K562 (cell line): ENCODE measurements around the gene MAPK8IP2. TPM values are rescaled to one million over a fixed set of nuclear protein-coding genes. Genes with fewer than 3 reads are reported as not detected.

Experiments
- ATAC-seq: fragments of 200-7000 bp; cut with Tn5 transposase; 3 replicates; pipeline ENCODE4 v1.9.1; 2020; ENCODE audit warnings: moderate library complexity
- BruUV-seq: library from RNA; stranded (reverse); fragments of 400-500 nt; replicated peaks from 2 replicates; lab custom pipeline; 2021; lab: Mats Ljungman, UMichigan
- CTCF ChIA-PET: fragments of 300-600 bp; formaldehyde crosslinking; extraction: SDS; loops from one replicate; lab custom pipeline; 2021; ENCODE audit warnings: low intra/inter-chr PET ratio; lab: Yijun Ruan, JAX
- POLR2A ChIA-PET: fragments of 300-600, 350-650 bp; sonication (Branson Sonifier 250); formaldehyde crosslinking; extraction: SDS; loops from one replicate; lab custom pipeline; 2021; ENCODE audit warnings: antibody characterized with exemption, inconsistent platforms; lab: Yijun Ruan, JAX
- DNase-seq, 4 experiments: peaks; one replicate each; pipeline versions ENCODE4 v3.0.0 to v3.0.0-alpha.2; 2011 to 2018; ENCODE audit warnings: low spot score in 3 of 4, mixed read lengths in 3 of 4; ENCODE audit errors: extremely low read depth in 1 of 4
- FAIRE-seq: peaks from 2 replicates; lab custom pipeline; 2011; peaks lifted over from hg19 to GRCh38; lab: Jason Lieb, UNC
- H2AFZ ChIP-seq: 2 replicates; pipeline ENCODE4 v1.6.0; 2011; ENCODE audit warnings: low read depth, low read length, control low read depth, inconsistent platforms
- H3K27ac ChIP-seq: fragments of 200-600 bp; 3 replicates; pipeline ENCODE4 v1.8.0; 2011; ENCODE audit warnings: low read depth, mild to moderate bottlenecking, control low read depth, inconsistent platforms, low read length, moderate library complexity, mixed read lengths; ENCODE audit errors: extremely low read depth
- H3K27me3 ChIP-seq, 2 experiments: fragments of 300-600 bp in 1 of 2; 2 replicates in 1 of 2; 3 replicates in 1 of 2; pipeline versions ENCODE4 v1.6.0 to v1.8.0; 2011; ENCODE audit warnings: inconsistent platforms in 2 of 2, low read length in 2 of 2, mild to moderate bottlenecking in 1 of 2, mixed read lengths in 1 of 2, moderate library complexity in 1 of 2; ENCODE audit not compliant: control insufficient read depth in 2 of 2, insufficient read depth in 2 of 2
- H3K36me3 ChIP-seq: fragments of 300-600 bp; 3 replicates; pipeline ENCODE4 v1.8.0; 2011; ENCODE audit warnings: mild to moderate bottlenecking, low read length, inconsistent platforms; ENCODE audit not compliant: control insufficient read depth, insufficient read depth
- H3K4me1 ChIP-seq, 2 experiments: fragments of 200-600 bp in 1 of 2; replicated peaks in 1 of 2; 2 replicates in 1 of 2; 3 replicates in 1 of 2; pipeline versions ENCODE4 v1.5.1 to v1.8.0; 2011; ENCODE audit warnings: inconsistent platforms in 2 of 2, low read length in 2 of 2, mild to moderate bottlenecking in 1 of 2, mixed read lengths in 1 of 2, moderate library complexity in 1 of 2; ENCODE audit not compliant: control insufficient read depth in 2 of 2, insufficient read depth in 2 of 2
- H3K4me2 ChIP-seq: 2 replicates; pipeline ENCODE4 v1.6.1; 2011; ENCODE audit warnings: low read length, control low read depth, inconsistent platforms, mixed read lengths; ENCODE audit not compliant: insufficient read depth
- H3K4me3 ChIP-seq: fragments of 200-600 bp; sonication (generic), shearing (Covaris generic); 2 replicates; pipeline ENCODE4 v1.5.1; 2016; ENCODE audit warnings: control low read depth, inconsistent platforms
- H3K79me2 ChIP-seq: fragments of 200-600 bp; 3 replicates; pipeline ENCODE4 v1.8.0; 2011; ENCODE audit warnings: low read length, inconsistent platforms; ENCODE audit not compliant: control insufficient read depth, insufficient read depth
- H3K9ac ChIP-seq, 2 experiments: 2 replicates each; pipeline versions ENCODE4 v1.6.0 to v1.6.1; 2011; ENCODE audit warnings: low read depth in 2 of 2, low read length in 2 of 2, control low read depth in 1 of 2, inconsistent platforms in 1 of 2, mild to moderate bottlenecking in 1 of 2, mixed read lengths in 1 of 2; ENCODE audit not compliant: insufficient read depth in 1 of 2
- H3K9me1 ChIP-seq: one replicate; pipeline ENCODE4 v1.6.0; 2011; ENCODE audit warnings: inconsistent platforms, mild to moderate bottlenecking, low read length, moderate library complexity; ENCODE audit not compliant: control insufficient read depth, insufficient read depth
- H3K9me3 ChIP-seq: replicated peaks from 2 replicates; pipeline ENCODE4 v1.5.1; 2011; ENCODE audit warnings: low read depth, low read length, inconsistent platforms; ENCODE audit not compliant: control insufficient read depth, insufficient read depth
- H4K20me1 ChIP-seq: replicated peaks from 2 replicates; pipeline ENCODE4 v1.6.1; 2011; ENCODE audit warnings: low read length, inconsistent platforms, mixed read lengths; ENCODE audit not compliant: control insufficient read depth, insufficient read depth
- ATF1 ChIP-seq, 2 experiments: fragments of 450-650 bp in 1 of 2; IDR thresholded peaks; 2 replicates each; pipeline ENCODE4 v1.6.1; 2016; ENCODE audit warnings: missing compliant biosample characterization in 1 of 2, missing genetic modification characterization in 1 of 2
- BCL6 ChIP-seq: fragments of 250-450 bp; sonication (Bioruptor Pico); IDR thresholded peaks from 2 replicates; pipeline ENCODE4 v1.4.0; 2020
- EGR1 ChIP-seq: fragments of 450-650 bp; conservative IDR thresholded peaks from 2 replicates; pipeline ENCODE4 v1.6.1; 2017; ENCODE audit warnings: mild to moderate bottlenecking
- ELF1 ChIP-seq: fragments of 200-800 bp; sonication (Bioruptor generic); IDR thresholded peaks from 2 replicates; pipeline ENCODE4 v1.6.1; 2016; ENCODE audit warnings: missing genetic modification characterization, missing compliant biosample characterization
- ELF2 ChIP-seq: fragments of 250-450 bp; sonication (Bioruptor Pico); IDR thresholded peaks from 2 replicates; pipeline ENCODE4 v1.5.0; 2021; ENCODE audit warnings: mild to moderate bottlenecking
- HNRNPUL1 ChIP-seq: fragments of 200-400 bp; formaldehyde crosslinking; IDR thresholded peaks from 2 replicates; pipeline ENCODE4 v1.6.1; 2017; ENCODE audit warnings: low read length
- NCOA1 ChIP-seq: fragments of 450-650 bp; IDR thresholded peaks from 2 replicates; pipeline ENCODE4 v1.6.1; 2016; ENCODE audit warnings: low read depth
- NCOR1 ChIP-seq: fragments of 450-650 bp; IDR thresholded peaks from 2 replicates; pipeline ENCODE4 v1.6.1; 2016; ENCODE audit warnings: mild to moderate bottlenecking, moderate library complexity
- NFRKB ChIP-seq: fragments of 450-650 bp; IDR thresholded peaks from 2 replicates; pipeline ENCODE4 v1.6.1; 2016; ENCODE audit warnings: low read depth
- NFYB ChIP-seq: IDR thresholded peaks from 2 replicates; pipeline ENCODE4 v1.6.1; 2011; ENCODE audit warnings: mild to moderate bottlenecking, moderate library complexity; ENCODE audit not compliant: insufficient read length; ENCODE audit errors: extremely low read depth
- PHF21A ChIP-seq: fragments of 450-650 bp; IDR thresholded peaks from 2 replicates; pipeline ENCODE4 v1.6.1; 2017; ENCODE audit warnings: low read depth, borderline replicate concordance
- RAD51 ChIP-seq: fragments of 450-650 bp; IDR thresholded peaks from 2 replicates; pipeline ENCODE4 v1.7.1; 2016; ENCODE audit warnings: low read depth, mild to moderate bottlenecking, borderline replicate concordance
- SRF ChIP-seq, 2 experiments: fragments of 250-450, 450-650 bp in 1 of 2; sonication (Bioruptor Pico) in 1 of 2; sonication (generic) in 1 of 2; formaldehyde crosslinking; IDR thresholded peaks; 2 replicates each; pipeline versions ENCODE4 v1.5.0 to v1.5.1; 2020 to 2022; ENCODE audit warnings: mild to moderate bottlenecking in 1 of 2, missing genetic modification reagents in 1 of 2
- U2AF1 ChIP-seq: fragments of 200-400 bp; formaldehyde crosslinking; optimal IDR thresholded peaks from 2 replicates; pipeline ENCODE3; 2017; ENCODE audit warnings: mild to moderate bottlenecking, low read depth, low read length, moderate library complexity
- ZNF57 ChIP-seq: fragments of 450-650 bp; formaldehyde crosslinking; IDR thresholded peaks from 2 replicates; pipeline ENCODE4 v1.4.0; 2020; ENCODE audit warnings: mild to moderate bottlenecking, moderate library complexity
- ZSCAN32 ChIP-seq: fragments of 450-650 bp; formaldehyde crosslinking; IDR thresholded peaks from 2 replicates; pipeline ENCODE4 v1.4.0; 2020; ENCODE audit warnings: mild to moderate bottlenecking, moderate library complexity
- WGBS: fragments of 100-300 bp; shearing (Covaris generic); methylation state at CpG from one replicate; pipeline ENCODE4 v1.1.6; 2016; ENCODE audit warnings: low coverage, mixed read lengths; ENCODE audit not compliant: insufficient coverage; ENCODE audit errors: missing lambda C conversion rate; 5-methylcytosine and 5-hydroxymethylcytosine counted together
- in situ Hi-C: fragments of 300-500 bp; cut with MboI; formaldehyde crosslinking; loops from 4 replicates; pipeline ENCODE4 v1.15.0; 2018; ENCODE audit warnings: inconsistent platforms, mixed read lengths
- intact Hi-C: fragments of 100-400 bp; cut with micrococcal nuclease; formaldehyde crosslinking; loops from 2 replicates; pipeline ENCODE4 v1.14.2; 2022
- polyA plus RNA-seq, 8 experiments: library from polyadenylated mRNA; depleted of rRNA in 4 of 8; stranded (reverse) in 5 of 8; unstranded in 3 of 8; fragments of >200 nt; fragmentation: Nextera tagmentation in 2 of 8; fragmentation: Illumina TruSeq in 1 of 8; extraction: Ambion mirVana in 2 of 8; extraction: Trizol in 1 of 8; gene quantifications; 2 replicates each; pipeline versions ENCODE4 v1.2.1 to v1.2.3, GENCODE V29; 2011 to 2014; ENCODE audit warnings: inconsistent platforms in 1 of 8, missing spikeins in 1 of 8
- total RNA-seq, 7 experiments: library from RNA; depleted of rRNA in 6 of 7; stranded (reverse); fragments of >200 nt in 6 of 7; fragmentation: Illumina TruSeq in 2 of 7; extraction: Trizol in 2 of 7; gene quantifications; 2 replicates each; pipeline versions ENCODE4 v1.2.1 to v1.2.3, GENCODE V29; 2011 to 2021; ENCODE audit warnings: low replicate concordance in 1 of 7
- TF ChIP-seq, protein P1 (sequence below): fragments of 250-450 bp; sonication (Bioruptor Pico); IDR thresholded peaks from 2 replicates; pipeline ENCODE4 v1.4.0; 2020; ENCODE audit warnings: mild to moderate bottlenecking
- TF ChIP-seq, protein P2 (sequence below), 2 experiments: fragments of 450-650 bp in 1 of 2; IDR thresholded peaks; 2 replicates each; pipeline ENCODE4 v1.6.1; 2011 to 2017; ENCODE audit warnings: low read depth in 2 of 2, antibody characterized with exemption in 1 of 2, borderline replicate concordance in 1 of 2, low read length in 1 of 2, mild to moderate bottlenecking in 1 of 2, mixed read lengths in 1 of 2; ENCODE audit not compliant: control insufficient read depth in 1 of 2
- TF ChIP-seq, protein P3 (sequence below): fragments of 450-650 bp; IDR thresholded peaks from 2 replicates; pipeline ENCODE4 v1.6.1; 2016

MAPK8IP2 gene
- total and polyA plus RNA-seq, 9 of the 15 experiments (the other 6 are each of a cell fraction or from before 2014, with no cell fraction given) = 0.01 to 0.47 (median 0.07) TPM; not detected in 2

DNA sequence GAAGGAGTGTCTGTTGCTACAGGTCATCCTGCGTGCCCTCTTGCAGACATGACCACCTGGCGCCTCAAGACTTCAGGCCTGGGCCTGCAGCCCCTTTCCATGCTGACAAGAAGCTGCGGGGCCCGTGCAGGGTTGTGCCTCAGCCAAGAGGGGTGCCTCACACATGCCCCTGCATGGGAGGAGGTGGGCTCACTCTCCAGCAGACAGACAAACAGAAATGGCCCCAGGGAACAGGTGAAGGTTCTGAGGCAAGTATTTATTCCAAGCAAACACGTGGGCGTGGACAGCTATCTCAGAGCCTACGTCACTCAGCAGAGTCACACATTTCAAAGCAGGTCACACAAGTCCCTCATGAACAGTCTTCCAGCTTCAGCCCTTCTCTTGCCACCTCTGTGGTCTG lies 32.0 kb upstream of the MAPK8IP2 start:
- Histone ChIP-seq H3K4me3 (no peak overlapping the region), H3K79me2 (no peaks in the 10 kb centered on the region), H3K9me3 (no peaks in the 10 kb centered on the region), H3K36me3 (no peaks in the 10 kb centered on the region), H3K4me2 (no peak overlapping the region), H3K9ac (peak overlapping the region in 1 of 2 experiments; percentile 35; a peak in 1 of 4 replicates), H2AFZ (no peak overlapping the region), H3K27me3 (no peaks in the 10 kb centered on the region), H4K20me1 (no peaks in the 10 kb centered on the region), H3K4me1 (peaks cover 0 to 11% of the 10 kb centered on the region in 2 experiments; a peak in 3 of 5 replicates), H3K9me1 (no peaks in the 10 kb centered on the region), H3K27ac (no peak overlapping the region)
- DNase-seq = peak in 1 of 4 experiments; percentile 29
- intact Hi-C loops = no loop called here
- no peak for ATAC-seq
- ChIA-PET POLR2A (interaction anchor here (0.9 kb wide), 1 partner anchor 14 kb away, joined by 3 read pairs; the partner anchor contains the start of gene CHKB), CTCF (no interaction called here)
- no TSS peak for BruUV-seq
- 54% methylated on average over 7 of the region's 7 CpGs for WGBS
- FAIRE-seq = peak; percentile 60
- in situ Hi-C loops = loop anchor here (5.0 kb wide), 1 partner anchor 46 kb away; no protein-coding TSS in a partner anchor
- TF ChIP-seq BCL6 (CRISPR knock-in tag) (no peak), NCOA1 (no peak), ELF1 (tag) (no peak), NFYB (no peak), PHF21A (no peak), U2AF1 (no peak), ZNF57 (no peak), RAD51 (no peak), SRF (CRISPR knock-in tag; IDR thresholded peaks at IDR 0.05) (no peak), ZSCAN32 (CRISPR knock-in tag) (no peak), ELF2 (no peak), NCOR1 (no peak), NFRKB (no peak), HNRNPUL1 (no peak), EGR1 (peak; percentile 66), ATF1 (CRISPR knock-in tag; IDR thresholded peaks at IDR 0.05) (no peak), ATF1 (tag; IDR thresholded peaks at IDR 0.05) (peak; percentile 33; the same call in 1 of the 2 replicates)
- TF ChIP-seq, protein P1, sequence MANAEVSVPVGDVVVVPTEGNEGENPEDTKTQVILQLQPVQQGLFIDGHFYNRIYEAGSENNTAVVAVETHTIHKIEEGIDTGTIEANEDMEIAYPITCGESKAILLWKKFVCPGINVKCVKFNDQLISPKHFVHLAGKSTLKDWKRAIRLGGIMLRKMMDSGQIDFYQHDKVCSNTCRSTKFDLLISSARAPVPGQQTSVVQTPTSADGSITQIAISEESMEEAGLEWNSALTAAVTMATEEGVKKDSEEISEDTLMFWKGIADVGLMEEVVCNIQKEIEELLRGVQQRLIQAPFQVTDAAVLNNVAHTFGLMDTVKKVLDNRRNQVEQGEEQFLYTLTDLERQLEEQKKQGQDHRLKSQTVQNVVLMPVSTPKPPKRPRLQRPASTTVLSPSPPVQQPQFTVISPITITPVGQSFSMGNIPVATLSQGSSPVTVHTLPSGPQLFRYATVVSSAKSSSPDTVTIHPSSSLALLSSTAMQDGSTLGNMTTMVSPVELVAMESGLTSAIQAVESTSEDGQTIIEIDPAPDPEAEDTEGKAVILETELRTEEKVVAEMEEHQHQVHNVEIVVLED (CRISPR knock-in tag) = no peak
- TF ChIP-seq, protein P2, sequence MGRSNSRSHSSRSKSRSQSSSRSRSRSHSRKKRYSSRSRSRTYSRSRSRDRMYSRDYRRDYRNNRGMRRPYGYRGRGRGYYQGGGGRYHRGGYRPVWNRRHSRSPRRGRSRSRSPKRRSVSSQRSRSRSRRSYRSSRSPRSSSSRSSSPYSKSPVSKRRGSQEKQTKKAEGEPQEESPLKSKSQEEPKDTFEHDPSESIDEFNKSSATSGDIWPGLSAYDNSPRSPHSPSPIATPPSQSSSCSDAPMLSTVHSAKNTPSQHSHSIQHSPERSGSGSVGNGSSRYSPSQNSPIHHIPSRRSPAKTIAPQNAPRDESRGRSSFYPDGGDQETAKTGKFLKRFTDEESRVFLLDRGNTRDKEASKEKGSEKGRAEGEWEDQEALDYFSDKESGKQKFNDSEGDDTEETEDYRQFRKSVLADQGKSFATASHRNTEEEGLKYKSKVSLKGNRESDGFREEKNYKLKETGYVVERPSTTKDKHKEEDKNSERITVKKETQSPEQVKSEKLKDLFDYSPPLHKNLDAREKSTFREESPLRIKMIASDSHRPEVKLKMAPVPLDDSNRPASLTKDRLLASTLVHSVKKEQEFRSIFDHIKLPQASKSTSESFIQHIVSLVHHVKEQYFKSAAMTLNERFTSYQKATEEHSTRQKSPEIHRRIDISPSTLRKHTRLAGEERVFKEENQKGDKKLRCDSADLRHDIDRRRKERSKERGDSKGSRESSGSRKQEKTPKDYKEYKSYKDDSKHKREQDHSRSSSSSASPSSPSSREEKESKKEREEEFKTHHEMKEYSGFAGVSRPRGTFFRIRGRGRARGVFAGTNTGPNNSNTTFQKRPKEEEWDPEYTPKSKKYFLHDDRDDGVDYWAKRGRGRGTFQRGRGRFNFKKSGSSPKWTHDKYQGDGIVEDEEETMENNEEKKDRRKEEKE (IDR thresholded peaks at IDR 0.05; ENCODE audit: borderline replicate concordance in 1 of 2, control insufficient read depth in 1 of 2, low read depth in 2 of 2, low read length in 1 of 2) = no peak
- TF ChIP-seq, protein P3, sequence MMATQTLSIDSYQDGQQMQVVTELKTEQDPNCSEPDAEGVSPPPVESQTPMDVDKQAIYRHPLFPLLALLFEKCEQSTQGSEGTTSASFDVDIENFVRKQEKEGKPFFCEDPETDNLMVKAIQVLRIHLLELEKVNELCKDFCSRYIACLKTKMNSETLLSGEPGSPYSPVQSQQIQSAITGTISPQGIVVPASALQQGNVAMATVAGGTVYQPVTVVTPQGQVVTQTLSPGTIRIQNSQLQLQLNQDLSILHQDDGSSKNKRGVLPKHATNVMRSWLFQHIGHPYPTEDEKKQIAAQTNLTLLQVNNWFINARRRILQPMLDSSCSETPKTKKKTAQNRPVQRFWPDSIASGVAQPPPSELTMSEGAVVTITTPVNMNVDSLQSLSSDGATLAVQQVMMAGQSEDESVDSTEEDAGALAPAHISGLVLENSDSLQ = peak; percentile 36; the same call in 1 of the 2 replicates
